K562 (cell line): ENCODE results near the gene U2AF1L4. TPM values are rescaled to one million over a fixed set of nuclear protein-coding genes. Genes with fewer than 3 reads are reported as not detected.

Experiments used
- BRF2 ChIP-seq: IDR thresholded peaks from 3 replicates; pipeline ENCODE4 v1.6.1; 2011; ENCODE audit warnings: borderline replicate concordance, mild to moderate bottlenecking; ENCODE audit not compliant: insufficient read length, insufficient read depth
- CLOCK ChIP-seq: fragments of 250-450 bp; sonication (Bioruptor Pico); IDR thresholded peaks from 2 replicates; pipeline ENCODE4 v1.4.0; 2020; ENCODE audit warnings: mild to moderate bottlenecking, moderate library complexity, borderline replicate concordance
- CXXC5 ChIP-seq: fragments of 250-450 bp; sonication (Bioruptor Pico); IDR thresholded peaks from 2 replicates; pipeline ENCODE4 v1.8.0; 2022; ENCODE audit warnings: inconsistent platforms, mild to moderate bottlenecking, moderate library complexity
- DACH1 ChIP-seq: fragments of 450-650 bp; IDR thresholded peaks from 2 replicates; pipeline ENCODE4 v1.6.1; 2018; ENCODE audit not compliant: partially characterized antibody
- FOXO4 ChIP-seq: fragments of 450-650 bp; formaldehyde crosslinking; IDR thresholded peaks from 2 replicates; pipeline ENCODE4 v1.4.0; 2020; ENCODE audit warnings: mild to moderate bottlenecking, moderate library complexity
- HDAC1 ChIP-seq, 2 experiments: fragments of 450-650 bp; IDR thresholded peaks; 2 replicates each; pipeline ENCODE4 v1.6.1; 2016 to 2017; ENCODE audit warnings: inconsistent platforms in 1 of 2, mild to moderate bottlenecking in 1 of 2, moderate library complexity in 1 of 2
- KLF10 ChIP-seq: fragments of 250-450 bp; sonication (Bioruptor Pico); IDR thresholded peaks from 2 replicates; pipeline ENCODE4 v1.6.1; 2021; ENCODE audit warnings: matching md5 sums
- MBD2 ChIP-seq: sonication (generic); IDR thresholded peaks from 2 replicates; pipeline ENCODE4 v1.6.1; 2016; ENCODE audit warnings: low read depth, borderline replicate concordance
- NFXL1 ChIP-seq: fragments of 450-650 bp; formaldehyde crosslinking; IDR thresholded peaks from 2 replicates; pipeline ENCODE4 v1.4.0; 2021; ENCODE audit warnings: mild to moderate bottlenecking
- POLR2AphosphoS2 ChIP-seq: IDR thresholded peaks from 2 replicates; pipeline ENCODE4 v1.6.1; 2012; ENCODE audit warnings: low read length, improper control_type of control experiment
- RB1 ChIP-seq: fragments of 450-650 bp; IDR thresholded peaks from 2 replicates; pipeline ENCODE4 v1.6.1; 2017; ENCODE audit warnings: low read depth, mild to moderate bottlenecking
- SIN3B ChIP-seq: fragments of 450-650 bp; IDR thresholded peaks from 2 replicates; pipeline ENCODE4 v1.6.1; 2017; ENCODE audit warnings: low read depth, mild to moderate bottlenecking, moderate library complexity
- SNRNP70 ChIP-seq: fragments of 200-400 bp; formaldehyde crosslinking; optimal IDR thresholded peaks from 2 replicates; pipeline ENCODE3; 2017; ENCODE audit warnings: low read depth, low read length
- WHSC1 ChIP-seq: IDR thresholded peaks from one replicate; pipeline ENCODE4 v1.6.1; 2012; ENCODE audit warnings: low read length, control low read depth, inconsistent platforms
- ZBTB12 ChIP-seq: fragments of 250-450 bp; sonication (Bioruptor Pico); IDR thresholded peaks from 2 replicates; pipeline ENCODE4 v1.4.0; 2020
- ZNF121 ChIP-seq: sonication (generic); formaldehyde crosslinking; conservative IDR thresholded peaks from 2 replicates; pipeline ENCODE4 v1.8.0; 2022; ENCODE audit warnings: missing genetic modification reagents
- ZNF586 ChIP-seq: fragments of 450-650 bp; formaldehyde crosslinking; conservative IDR thresholded peaks from 2 replicates; pipeline ENCODE4 v1.4.0; 2020; ENCODE audit warnings: mild to moderate bottlenecking, moderate library complexity
- polyA plus RNA-seq, 8 experiments: library from polyadenylated mRNA; depleted of rRNA in 4 of 8; stranded (reverse) in 5 of 8; unstranded in 3 of 8; fragments of >200 nt; fragmentation: Nextera tagmentation in 2 of 8; fragmentation: Illumina TruSeq in 1 of 8; extraction: Ambion mirVana in 2 of 8; extraction: Trizol in 1 of 8; gene quantifications; 2 replicates each; pipeline versions ENCODE4 v1.2.1 to v1.2.3, GENCODE V29; 2011 to 2014; ENCODE audit warnings: inconsistent platforms in 1 of 8, missing spikeins in 1 of 8
- total RNA-seq, 7 experiments: library from RNA; depleted of rRNA in 6 of 7; stranded (reverse); fragments of >200 nt in 6 of 7; fragmentation: Illumina TruSeq in 2 of 7; extraction: Trizol in 2 of 7; gene quantifications; 2 replicates each; pipeline versions ENCODE4 v1.2.1 to v1.2.3, GENCODE V29; 2011 to 2021; ENCODE audit warnings: low replicate concordance in 1 of 7
- TF ChIP-seq, protein P1 (sequence below): fragments of 250-450 bp; sonication (Bioruptor Pico); IDR thresholded peaks from 2 replicates; pipeline ENCODE4 v1.9.0; 2021; ENCODE audit warnings: mild to moderate bottlenecking
- TF ChIP-seq, protein P2 (sequence below): fragments of 200-400 bp; formaldehyde crosslinking; IDR thresholded peaks from 2 replicates; pipeline ENCODE4 v1.6.1; 2017; ENCODE audit warnings: mild to moderate bottlenecking, low read depth, low read length, moderate library complexity

U2AF1L4 gene
- total and polyA plus RNA-seq, 9 of the 15 experiments (the other 6 are each of a cell fraction or from before 2014, with no cell fraction given): 8.4 to 19.5 (median 12.6) TPM

DNA sequence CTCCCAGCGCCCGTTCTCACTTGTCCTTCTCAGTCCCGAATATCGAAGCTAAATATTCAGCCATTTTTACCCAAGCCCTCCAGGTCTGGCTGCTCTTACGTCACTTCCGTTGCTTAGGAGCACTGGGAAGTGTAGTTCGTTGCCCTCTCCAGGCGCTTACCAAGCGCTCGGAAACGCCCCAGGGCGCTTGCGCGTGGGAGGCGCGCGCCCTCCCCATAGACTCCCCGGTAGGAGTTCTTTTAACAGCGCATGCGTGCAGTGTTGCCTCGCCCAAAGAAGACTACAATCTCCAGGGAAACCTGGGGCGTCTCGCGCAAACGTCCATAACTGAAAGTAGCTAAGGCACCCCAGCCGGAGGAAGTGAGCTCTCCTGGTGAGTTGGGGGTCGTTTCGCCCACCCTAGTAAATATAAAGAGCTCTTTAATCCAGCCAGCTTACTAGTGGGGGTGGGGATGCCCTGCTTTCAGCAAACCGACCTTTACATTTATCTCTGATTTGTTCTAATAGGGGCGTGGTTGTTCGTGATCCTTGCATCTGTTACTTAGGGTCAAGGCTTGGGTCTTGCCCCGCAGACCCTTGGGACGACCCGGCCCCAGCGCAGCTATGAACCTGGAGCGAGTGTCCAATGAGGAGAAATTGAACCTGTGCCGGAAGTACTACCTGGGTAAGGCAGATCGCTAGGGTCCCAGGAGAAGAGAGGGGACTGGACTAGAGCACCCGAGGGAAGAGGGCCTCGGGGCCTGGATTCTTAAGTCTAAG lies at the start of gene U2AF1L4, which contains the start of gene PSENEN (continued):
- TF ChIP-seq KLF10 (CRISPR knock-in tag) (no peak), RB1 (no peak), CXXC5 (peak; percentile 37), ZBTB12 (CRISPR knock-in tag) (peak; percentile 81), DACH1 (no peak), NFXL1 (CRISPR knock-in tag) (no peak), FOXO4 (CRISPR knock-in tag) (no peak), WHSC1 (no peak), ZNF586 (CRISPR knock-in tag) (no peak), BRF2 (no peak), SNRNP70 (no peak), SIN3B (no peak), CLOCK (no peak), HDAC1 (IDR thresholded peaks at IDR 0.05) (peak in 1 of 2 experiments; percentile 61; a peak in 2 of 4 replicates), MBD2 (peak; percentile 81), ZNF121 (no peak), POLR2AphosphoS2 (no peak)
- TF ChIP-seq, protein P1, sequence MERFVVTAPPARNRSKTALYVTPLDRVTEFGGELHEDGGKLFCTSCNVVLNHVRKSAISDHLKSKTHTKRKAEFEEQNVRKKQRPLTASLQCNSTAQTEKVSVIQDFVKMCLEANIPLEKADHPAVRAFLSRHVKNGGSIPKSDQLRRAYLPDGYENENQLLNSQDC (CRISPR knock-in tag): no peak
- TF ChIP-seq, protein P2, sequence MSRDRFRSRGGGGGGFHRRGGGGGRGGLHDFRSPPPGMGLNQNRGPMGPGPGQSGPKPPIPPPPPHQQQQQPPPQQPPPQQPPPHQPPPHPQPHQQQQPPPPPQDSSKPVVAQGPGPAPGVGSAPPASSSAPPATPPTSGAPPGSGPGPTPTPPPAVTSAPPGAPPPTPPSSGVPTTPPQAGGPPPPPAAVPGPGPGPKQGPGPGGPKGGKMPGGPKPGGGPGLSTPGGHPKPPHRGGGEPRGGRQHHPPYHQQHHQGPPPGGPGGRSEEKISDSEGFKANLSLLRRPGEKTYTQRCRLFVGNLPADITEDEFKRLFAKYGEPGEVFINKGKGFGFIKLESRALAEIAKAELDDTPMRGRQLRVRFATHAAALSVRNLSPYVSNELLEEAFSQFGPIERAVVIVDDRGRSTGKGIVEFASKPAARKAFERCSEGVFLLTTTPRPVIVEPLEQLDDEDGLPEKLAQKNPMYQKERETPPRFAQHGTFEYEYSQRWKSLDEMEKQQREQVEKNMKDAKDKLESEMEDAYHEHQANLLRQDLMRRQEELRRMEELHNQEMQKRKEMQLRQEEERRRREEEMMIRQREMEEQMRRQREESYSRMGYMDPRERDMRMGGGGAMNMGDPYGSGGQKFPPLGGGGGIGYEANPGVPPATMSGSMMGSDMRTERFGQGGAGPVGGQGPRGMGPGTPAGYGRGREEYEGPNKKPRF: no peak
